ENCODE results near the gene PLEK. TPM values are rescaled to one million over a fixed set of nuclear protein-coding genes. Genes with fewer than 3 reads are reported as not detected.

The PLEK gene
- total RNA-seq, 4 donors from 2014 or later, result 5.0 to 33.0 (median 6.8) TPM

DNA sequence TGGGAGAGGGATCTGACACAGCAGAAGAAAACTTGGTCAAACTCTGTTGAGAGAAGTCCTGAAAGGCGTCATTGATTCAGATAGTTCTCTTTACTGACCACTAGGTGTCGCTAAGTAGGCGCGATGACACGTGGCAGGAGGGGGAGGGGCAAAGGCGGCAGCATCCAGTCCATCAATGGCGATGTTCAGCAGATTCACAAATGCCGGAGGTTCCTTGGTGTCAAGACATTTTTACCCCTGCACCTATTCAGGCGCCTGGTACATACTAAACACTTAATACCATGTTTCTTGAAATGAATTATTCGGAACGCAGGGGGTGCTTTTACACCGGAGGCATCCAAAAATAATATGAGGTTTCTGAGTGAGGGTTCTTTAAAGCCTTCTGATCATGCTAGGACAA is 3.0 kb upstream of the PLEK start:
- Histone ChIP-seq H3K4me3 (no peak overlapping the region), H3K4me1 (peaks cover 0 to 7% (median 0%) of the 10 kb centered on the region in 3 donors), H3K27ac (no peak overlapping the region), H3K36me3 (no peaks in the 10 kb centered on the region), H3K27me3 (no peaks in the 10 kb centered on the region), H3K9me3 (no peaks in the 10 kb centered on the region)
- 0 to 38% methylated on average over 4 to 12 of the region's 12 CpGs for WGBS, 2 donors (ENCODE audit: low coverage in 1 of 2)
- peak; percentile 66 for ATAC-seq
- TF ChIP-seq, protein P1, sequence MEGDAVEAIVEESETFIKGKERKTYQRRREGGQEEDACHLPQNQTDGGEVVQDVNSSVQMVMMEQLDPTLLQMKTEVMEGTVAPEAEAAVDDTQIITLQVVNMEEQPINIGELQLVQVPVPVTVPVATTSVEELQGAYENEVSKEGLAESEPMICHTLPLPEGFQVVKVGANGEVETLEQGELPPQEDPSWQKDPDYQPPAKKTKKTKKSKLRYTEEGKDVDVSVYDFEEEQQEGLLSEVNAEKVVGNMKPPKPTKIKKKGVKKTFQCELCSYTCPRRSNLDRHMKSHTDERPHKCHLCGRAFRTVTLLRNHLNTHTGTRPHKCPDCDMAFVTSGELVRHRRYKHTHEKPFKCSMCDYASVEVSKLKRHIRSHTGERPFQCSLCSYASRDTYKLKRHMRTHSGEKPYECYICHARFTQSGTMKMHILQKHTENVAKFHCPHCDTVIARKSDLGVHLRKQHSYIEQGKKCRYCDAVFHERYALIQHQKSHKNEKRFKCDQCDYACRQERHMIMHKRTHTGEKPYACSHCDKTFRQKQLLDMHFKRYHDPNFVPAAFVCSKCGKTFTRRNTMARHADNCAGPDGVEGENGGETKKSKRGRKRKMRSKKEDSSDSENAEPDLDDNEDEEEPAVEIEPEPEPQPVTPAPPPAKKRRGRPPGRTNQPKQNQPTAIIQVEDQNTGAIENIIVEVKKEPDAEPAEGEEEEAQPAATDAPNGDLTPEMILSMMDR (IDR thresholded peaks at IDR 0.05), result peak; percentile 59 to 87 (median 74)
- no peak for TF ChIP-seq POLR2A (IDR thresholded peaks at IDR 0.05)
- no peak for TF ChIP-seq POLR2AphosphoS5 (IDR thresholded peaks at IDR 0.05)
- TF ChIP-seq EP300 (IDR thresholded peaks at IDR 0.05), result no peak

GRCh38 chr2:68362749-68363148 is 2.3 kb upstream of the PLEK start:
- no peak for ATAC-seq
- H3K9me3 ChIP-seq, result no peaks in the 10 kb centered on the region
- peaks cover 0 to 11% (median 0%) of the 10 kb centered on the region in 3 donors for H3K4me1 ChIP-seq
- no peak overlapping the region for H3K4me3 ChIP-seq
- no peak overlapping the region for H3K27ac ChIP-seq
- H3K36me3 ChIP-seq, result no peaks in the 10 kb centered on the region
- TF ChIP-seq EP300 (IDR thresholded peaks at IDR 0.05), result no peak
- 82 to 100% methylated on average over 3 to 6 of the region's 7 CpGs for WGBS, 2 donors (ENCODE audit: low coverage in 1 of 2)
- no peaks in the 10 kb centered on the region for H3K27me3 ChIP-seq

- 80 to 90% methylated on average over 4 of the region's 4 CpGs for WGBS, 2 donors (ENCODE audit: low coverage in 1 of 2)
Measured at GRCh38 chr2:68363721-68364120, 1.4 kb upstream of the PLEK start.

GRCh38 chr2:68366083-68366560 is 1.0 kb downstream of the PLEK start:
- peak overlapping the region in 1 of 2 donors; percentile 33 for H3K4me3 ChIP-seq
- WGBS, 2 donors (ENCODE audit: low coverage in 1 of 2), result 53 to 96% methylated on average over 4 of the region's 4 CpGs
- H3K4me1 ChIP-seq, result peaks cover 0 to 24% (median 0%) of the 10 kb centered on the region in 3 donors
- H3K27me3 ChIP-seq, result no peaks in the 10 kb centered on the region
- no peak for TF ChIP-seq POLR2A (IDR thresholded peaks at IDR 0.05)
- TF ChIP-seq, protein P1 (IDR thresholded peaks at IDR 0.05), result no peak
- no peak for TF ChIP-seq EP300 (IDR thresholded peaks at IDR 0.05)
- no peak for TF ChIP-seq POLR2AphosphoS5 (IDR thresholded peaks at IDR 0.05)
- no peak overlapping the region for H3K27ac ChIP-seq
- ATAC-seq, result no peak
- H3K9me3 ChIP-seq, result no peaks in the 10 kb centered on the region
- H3K36me3 ChIP-seq, result no peaks in the 10 kb centered on the region

More at GRCh38 chr2:68363721-68364120, 1.4 kb upstream of the PLEK start:
- Histone ChIP-seq H3K4me3 (no peak overlapping the region), H3K36me3 (no peaks in the 10 kb centered on the region), H3K27me3 (no peaks in the 10 kb centered on the region), H3K9me3 (no peaks in the 10 kb centered on the region), H3K27ac (no peak overlapping the region), H3K4me1 (peaks cover 0 to 20% (median 0%) of the 10 kb centered on the region in 3 donors)
- TF ChIP-seq POLR2AphosphoS5 (IDR thresholded peaks at IDR 0.05), result no peak
- no peak for TF ChIP-seq EP300 (IDR thresholded peaks at IDR 0.05)
- ATAC-seq, result no peak

- no peaks in the 10 kb centered on the region for H3K27me3 ChIP-seq
- no peaks in the 10 kb centered on the region for H3K9me3 ChIP-seq
- 49 to 61% methylated on average over 5 of the region's 5 CpGs for WGBS, 2 donors (ENCODE audit: low coverage in 1 of 2)
- TF ChIP-seq POLR2AphosphoS5 (IDR thresholded peaks at IDR 0.05) (no peak), POLR2A (IDR thresholded peaks at IDR 0.05) (no peak), EP300 (IDR thresholded peaks at IDR 0.05) (no peak)
- TF ChIP-seq, protein P1 (IDR thresholded peaks at IDR 0.05), result no peak
- peak overlapping the region in 2 of 4 donors; percentile 31 to 51 for H3K27ac ChIP-seq
- H3K4me1 ChIP-seq, result peaks cover 0 to 16% (median 0%) of the 10 kb centered on the region in 3 donors
- peak overlapping the region in 1 of 2 donors; percentile 9 for H3K4me3 ChIP-seq
- ATAC-seq, result no peak
- H3K36me3 ChIP-seq, result no peaks in the 10 kb centered on the region
Measured at GRCh38 chr2:68367953-68368653, 3.0 kb downstream of the PLEK start.
